HG02571 (cell line): ENCODE measurements around the gene HLA-DOB.

Experiments used
- ATAC-seq: cut with Tn5 transposase; IDR thresholded peaks from one replicate; pipeline ENCODE4 v1.9.1; 2021; ENCODE audit warnings: mild to moderate bottlenecking, moderate library complexity; ENCODE audit not compliant: unreplicated experiment

HLA-DOB gene

DNA sequence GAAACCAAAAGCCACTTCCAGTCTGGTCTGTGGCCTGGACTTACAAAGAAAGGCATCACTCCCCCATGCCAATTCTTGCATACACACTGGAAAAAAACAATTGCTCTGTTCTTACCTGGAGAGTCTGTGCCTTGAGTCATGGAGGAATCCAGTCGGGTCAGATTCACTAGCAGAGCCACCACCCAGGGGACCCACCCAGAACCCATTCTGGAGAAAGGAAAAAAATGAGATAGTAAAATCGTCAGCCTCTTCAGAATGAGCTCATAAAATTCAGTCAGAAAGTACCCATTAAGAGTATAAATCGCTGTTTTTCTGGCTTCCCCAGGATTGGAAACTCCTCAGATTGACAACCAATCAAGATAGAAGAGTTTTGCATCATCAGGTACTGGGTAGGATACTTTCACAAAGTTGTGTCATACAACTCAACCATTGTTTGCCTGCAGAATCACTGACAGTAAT, at the start of gene HLA-DOB:
HLA-DOB (minus strand) TSS at position 257 of the 459 bp plus-strand sequence; CDS start at position 206, 51 bp downstream.
- no peak for ATAC-seq

DNA sequence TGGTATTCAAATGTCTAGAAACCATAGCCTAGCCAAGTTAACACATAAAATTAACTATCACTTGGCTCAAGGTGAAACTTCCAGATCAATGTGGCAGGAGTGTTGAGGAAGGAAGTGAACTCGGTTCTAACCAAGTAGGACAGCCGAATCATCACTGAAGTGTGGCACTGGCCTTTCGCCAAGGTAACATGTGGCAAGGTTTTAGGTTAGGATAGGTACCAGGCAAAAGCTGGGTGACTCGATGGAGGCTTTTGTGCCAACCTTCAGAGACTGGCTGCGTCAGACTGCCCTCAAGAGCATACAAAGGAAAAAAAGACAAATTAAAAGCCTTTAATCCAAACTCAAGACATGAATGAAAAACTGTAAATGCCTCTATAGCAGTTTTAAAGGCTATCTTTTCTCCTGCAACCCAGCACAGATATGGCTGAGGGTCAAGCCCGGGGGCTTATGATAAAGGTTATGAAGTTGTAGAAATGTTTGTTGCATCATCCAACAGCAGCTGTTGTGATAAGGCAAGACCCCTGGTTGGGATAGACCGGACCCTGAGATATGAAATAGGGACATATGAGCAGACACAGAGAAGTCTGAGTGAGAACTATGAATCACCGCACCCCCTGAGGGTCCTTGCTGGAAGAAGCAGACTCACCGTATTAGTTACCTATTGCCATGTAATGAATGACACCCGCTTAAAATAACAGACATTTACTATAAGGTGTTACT, 49.1 kb upstream of the HLA-DOB start:
- no peak for ATAC-seq

DNA sequence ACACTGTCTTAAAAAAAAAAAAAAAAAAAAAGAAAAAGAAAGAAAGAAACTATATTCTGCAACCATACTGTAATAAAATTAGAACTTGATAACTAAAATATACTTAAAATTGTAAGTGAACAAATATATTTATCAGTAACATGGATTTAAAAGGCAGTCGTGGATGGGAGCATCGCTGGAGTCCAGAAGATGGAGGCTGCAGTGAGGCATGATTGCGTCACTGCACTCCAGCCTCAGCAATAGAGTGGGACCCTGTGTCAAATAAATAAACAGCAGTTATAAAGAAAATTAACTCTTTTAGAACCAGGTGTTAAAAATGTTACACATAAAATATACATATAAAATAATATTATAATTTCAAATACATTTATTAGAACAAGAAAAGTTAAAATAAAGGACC, 45.9 kb upstream of the HLA-DOB start:
- no peak for ATAC-seq

DNA sequence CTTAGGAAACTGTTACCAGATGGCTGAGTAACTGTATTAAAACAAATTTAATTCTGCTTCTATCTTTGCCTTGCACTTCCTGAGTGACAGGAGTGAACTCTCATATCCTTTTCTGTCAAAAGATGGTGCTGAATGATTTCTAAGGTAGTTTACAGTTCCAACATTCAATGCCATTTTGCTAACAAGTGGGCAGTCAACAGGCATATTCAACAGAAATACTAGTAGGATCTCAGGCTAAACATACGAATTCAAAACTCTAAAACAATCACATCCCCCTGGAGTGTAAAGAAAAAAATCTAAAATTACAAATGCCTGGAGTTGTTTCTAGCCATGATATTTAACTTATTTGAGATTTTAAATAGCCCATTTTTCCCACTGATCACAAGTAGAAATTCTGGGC, 43.9 kb upstream of the HLA-DOB start:
- no peak for ATAC-seq

DNA sequence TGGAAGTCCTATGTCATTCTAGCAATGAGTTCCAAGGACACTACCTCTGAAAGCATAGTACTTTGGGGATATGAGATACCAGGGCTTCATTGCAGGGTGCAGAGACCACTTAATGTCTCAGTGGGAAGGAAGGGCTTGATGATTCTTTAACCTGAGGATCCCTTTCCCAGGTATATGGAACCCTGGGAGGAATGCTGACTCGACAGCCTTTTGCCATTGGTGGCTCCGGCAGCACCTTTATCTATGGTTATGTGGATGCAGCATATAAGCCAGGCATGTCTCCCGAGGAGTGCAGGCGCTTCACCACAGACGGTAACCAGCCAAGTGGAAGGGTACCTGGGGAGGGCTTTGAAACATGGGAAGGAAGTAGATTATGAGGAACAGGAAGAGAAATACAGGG, 41.4 kb upstream of the HLA-DOB start:
- no peak for ATAC-seq

DNA sequence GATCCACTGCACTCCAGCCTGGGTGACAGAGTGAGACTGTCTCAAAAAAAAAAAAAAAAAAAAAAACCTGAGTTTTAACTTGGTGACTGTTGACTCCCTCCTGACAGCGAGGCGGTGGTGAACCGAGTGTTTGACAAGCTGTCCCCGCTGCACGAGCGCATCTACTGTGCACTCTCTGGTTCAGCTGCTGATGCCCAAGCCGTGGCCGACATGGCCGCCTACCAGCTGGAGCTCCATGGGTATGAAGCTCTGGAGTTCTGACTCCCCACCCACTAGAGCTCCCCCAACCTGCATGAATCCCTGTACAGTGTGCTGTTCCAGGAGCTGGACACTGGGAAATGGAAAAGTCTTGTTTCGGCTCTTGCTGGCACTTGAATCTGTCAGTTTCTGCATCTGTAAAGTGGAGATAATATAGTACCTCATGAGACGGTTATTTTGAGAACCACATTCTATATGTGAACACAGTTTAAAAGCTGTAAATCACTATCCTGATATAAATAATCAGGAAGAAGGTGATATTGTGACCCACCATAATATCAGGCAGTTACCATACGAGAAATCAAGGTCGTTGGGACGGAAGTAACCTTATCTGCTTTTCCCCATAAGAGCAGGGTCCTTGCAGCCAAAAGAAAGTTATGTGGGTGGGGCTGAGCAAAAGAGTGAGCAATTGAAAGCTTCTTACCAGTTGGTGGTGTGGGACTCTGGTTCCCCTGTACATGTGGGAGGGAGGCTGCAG, 40.5 kb upstream of the HLA-DOB start:
- no peak for ATAC-seq

DNA sequence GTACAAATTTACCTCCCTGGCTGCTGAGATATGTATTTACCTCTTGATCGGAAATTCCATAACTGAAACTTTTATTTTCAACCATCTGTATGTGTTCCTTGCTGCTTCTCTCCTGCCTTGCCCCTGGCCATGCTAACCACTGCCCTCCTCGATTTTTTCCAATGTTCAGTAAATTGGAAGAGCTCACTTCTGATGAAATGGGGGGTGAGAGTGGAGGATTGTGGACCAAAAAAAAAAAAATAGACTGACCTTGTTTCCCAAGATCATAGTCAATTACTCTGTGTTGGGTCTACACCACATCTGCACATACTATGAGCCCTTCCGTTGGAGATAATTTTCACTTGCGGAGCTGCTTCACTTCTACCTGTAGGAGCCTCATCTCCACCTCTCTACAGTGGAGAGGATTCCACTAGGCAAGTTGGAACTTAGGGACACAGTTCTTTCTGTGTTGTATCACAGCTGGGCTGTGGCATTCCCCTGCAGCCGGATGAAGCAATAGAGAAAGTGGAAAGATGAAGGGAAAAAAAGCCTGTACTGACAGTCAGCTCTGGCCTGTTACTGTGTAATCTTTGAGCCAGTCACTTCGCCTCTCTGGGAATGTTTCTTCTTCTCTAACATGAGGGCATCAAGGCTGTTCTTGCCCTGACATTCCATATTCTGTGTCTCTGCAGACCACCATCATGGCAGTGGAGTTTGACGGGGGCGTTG, 38.8 kb upstream of the HLA-DOB start:
- ATAC-seq, result no peak

DNA sequence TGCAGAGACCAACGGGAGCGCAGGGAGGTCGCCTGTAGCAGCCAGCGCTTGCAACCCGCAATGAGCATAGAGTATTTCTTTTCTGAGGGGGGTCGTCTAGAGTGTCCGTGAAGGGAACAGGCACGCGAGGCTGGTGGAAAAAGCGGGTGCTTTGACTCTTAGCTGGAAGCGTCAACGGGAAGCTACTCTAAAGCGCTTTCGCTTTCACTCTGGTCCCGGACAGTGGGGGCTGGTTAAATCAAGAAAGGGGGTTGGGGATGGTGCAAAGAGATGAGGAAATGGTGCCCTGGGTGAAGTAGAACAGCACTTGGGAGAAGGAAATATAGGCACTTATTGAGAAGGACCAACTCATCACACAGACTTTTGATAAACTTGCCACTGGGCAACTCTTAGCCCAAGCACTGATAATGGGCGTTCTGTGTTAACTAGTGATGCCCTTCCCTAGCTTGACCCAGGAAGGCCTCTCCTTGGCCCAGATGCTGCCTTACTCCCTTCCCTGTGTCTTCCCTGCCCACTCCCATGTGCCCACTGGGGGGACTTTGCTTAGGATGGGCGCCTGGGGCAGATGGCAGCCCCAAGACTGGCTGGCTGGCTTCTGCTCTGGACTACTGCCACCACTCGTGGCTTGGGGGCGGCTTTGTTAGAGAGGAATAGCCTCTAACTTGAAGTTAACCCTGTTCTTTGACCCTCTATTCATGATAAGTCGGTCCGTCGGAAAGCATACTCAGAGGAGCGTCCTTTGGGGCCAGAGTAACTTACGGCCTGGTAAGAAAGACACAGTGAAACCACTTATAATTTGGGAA, 37.8 kb upstream of the HLA-DOB start:
- peak; percentile 13 for ATAC-seq

DNA sequence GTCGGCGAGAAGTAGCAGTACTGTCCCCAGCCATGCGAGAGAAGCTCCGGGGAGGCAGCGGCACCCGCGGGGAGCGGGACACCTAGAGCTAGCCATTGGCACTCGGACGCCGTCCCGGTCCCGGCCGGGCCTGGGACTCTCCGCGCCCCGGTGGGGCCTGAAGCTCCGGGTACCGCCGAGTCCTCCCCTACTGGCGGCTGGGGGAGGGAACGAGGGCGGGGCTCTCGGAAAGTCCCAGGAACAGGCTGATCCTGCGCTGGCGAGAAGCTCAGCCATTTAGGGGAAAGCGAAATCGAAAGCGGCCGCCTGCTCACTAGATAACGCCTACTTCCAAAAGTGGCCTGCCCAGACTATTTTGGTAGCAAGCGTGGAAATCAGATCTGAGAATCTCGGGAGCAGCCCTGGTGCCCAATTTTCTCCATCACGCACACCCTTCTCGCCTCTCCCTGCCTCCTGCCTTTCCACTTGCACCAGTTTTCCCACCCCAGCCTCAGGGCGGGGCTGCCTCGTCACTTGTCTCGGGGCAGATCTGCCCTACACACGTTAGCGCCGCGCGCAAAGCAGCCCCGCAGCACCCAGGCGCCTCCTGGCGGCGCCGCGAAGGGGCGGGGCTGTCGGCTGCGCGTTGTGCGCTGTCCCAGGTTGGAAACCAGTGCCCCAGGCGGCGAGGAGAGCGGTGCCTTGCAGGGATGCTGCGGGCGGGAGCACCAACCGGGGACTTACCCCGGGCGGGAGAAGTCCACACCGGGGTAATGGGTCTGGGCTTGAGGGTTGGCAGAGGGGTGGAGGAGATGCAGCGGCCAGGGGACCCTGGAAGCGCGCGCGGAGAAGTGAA, 37.0 kb upstream of the HLA-DOB start, which contains the start of the genes PSMB9 and TAP1:
PSMB9 (plus strand) TSS at position 652 of the 835 bp plus-strand sequence; CDS start at position 690, 38 bp downstream.
TAP1 (minus strand) TSS at position 164 of the 835 bp plus-strand sequence; CDS start at position 96, 68 bp downstream.
- peak; percentile 76 for ATAC-seq

DNA sequence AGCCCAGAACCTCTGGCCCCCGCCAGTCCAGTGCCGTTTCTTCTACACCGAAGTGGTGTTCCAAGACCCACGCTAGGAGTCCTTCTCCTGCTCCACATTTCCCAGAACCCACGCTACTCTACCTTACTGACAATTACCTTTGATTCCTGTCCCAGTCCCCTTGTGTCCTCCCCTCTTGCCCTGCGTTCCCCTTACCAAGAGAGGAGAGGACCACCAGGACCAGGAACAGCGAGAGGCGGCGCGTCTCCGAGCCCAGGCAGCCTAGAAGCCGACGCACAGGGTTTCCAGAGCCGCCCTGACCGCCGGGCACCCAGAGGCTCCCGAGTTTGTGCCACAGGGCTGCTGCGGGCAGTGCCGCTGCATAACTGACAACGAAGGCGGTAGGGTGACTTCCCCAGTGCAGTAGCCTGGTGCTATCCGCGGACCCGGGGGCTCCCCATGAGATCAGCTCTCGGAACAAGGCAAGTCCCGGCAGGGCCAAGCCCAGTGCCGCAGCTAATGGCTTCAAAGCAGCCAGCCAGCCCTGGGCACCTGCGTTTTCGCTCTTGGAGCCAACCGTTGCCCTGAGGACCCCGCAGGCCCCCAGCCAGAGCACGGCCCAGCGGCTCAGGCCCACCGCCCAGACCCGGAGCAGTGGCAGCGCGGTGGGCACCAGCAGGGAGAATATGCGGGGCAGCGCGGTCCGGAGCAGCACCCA, 36.2 kb upstream of the HLA-DOB start:
- peak; percentile 23 for ATAC-seq

DNA sequence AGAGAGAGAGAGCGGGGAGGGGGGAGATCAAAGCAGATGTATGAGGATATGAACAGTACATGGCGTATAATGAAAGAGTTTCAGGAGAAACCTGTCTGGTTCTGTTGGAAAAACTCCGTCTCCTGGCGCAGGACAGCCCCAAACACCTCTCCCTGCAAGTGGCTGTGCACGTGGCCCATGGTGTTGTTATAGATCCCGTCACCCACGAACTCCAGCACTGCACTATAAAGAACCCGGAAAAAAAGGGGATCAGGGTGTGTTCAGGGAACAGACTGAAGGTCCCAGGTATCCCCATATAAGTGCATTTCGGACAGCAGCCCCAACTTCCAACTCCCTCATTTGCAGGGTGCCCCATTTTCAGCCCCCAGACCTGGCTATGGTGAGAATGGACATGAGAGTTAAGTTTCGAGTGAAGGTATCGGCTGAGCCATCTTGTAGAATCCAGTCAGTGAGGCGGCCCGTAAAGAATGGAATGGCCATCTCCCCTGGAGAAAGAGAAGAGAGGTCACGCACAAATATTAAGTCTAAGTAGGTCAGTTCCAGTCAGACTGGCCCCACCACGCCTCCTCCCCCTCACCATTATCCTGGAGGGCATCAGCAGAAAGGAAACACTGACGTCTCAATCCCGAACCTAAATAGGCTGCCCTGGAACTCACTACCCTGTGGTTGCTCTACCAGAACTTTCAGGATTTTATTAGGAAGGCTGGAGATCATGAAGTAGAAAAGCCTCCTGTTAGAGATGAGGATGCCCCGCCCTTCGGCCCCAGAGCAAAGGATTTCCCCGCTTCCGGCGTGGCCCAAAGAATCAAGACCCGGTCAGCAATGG, 35.4 kb upstream of the HLA-DOB start:
- ATAC-seq, result no peak

DNA sequence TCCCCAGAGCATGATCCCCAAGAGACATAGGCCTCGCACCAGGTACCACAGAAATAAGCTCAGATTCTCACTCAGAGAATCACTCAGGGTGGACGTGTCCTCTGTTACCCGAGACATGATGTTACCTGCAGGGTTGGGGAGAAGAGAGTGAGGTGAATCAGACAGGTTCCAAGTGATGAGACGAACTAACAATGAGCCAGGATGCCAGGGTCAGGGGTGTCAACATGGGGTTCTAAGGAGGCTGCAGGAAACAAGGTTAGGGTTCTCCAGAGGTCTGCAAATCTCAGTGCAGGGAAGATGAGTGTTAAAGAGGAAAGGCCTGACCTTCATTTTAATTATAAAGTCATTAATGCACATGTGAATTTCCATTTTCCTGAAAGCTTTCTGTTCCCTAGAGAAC, 34.2 kb upstream of the HLA-DOB start:
- ATAC-seq, result no peak

DNA sequence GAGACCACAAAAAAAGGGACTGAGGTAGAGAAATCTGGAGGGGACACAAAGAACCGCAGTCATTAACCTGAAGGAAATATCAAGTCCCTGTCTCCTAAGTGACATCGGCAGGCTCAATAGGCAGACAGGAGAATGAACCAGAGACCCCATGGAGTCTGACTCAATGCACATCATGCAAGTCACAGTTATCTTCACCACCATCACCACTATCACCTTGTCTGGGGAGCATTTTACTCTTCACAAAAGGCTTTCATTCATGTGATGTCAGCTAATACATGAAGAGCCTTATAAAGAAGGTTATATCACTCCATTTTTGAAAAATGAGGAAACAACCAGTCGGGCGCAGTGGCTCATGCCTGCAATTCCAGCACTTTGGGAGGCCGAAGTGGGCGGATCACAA, 32.3 kb upstream of the HLA-DOB start:
- no peak for ATAC-seq

DNA sequence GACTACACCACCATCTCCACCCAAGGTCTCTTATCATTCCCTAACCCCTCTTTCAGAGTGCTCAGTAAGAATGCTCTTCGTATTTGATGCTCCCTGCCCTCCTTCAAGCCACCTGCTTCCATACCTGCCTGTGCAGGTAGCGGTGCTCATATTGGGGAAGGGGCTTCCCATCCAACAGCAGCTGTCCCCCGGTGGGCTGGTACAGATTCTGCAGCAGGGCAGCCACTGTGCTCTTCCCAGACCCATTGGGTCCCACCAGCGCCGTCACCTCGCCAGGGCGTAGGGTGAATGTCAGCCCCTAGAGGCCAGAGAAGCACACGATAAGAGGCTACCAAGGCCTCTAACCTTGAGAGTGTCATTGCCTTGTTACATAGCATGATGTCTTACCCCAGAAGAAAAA, 31.0 kb upstream of the HLA-DOB start:
- ATAC-seq, result no peak

DNA sequence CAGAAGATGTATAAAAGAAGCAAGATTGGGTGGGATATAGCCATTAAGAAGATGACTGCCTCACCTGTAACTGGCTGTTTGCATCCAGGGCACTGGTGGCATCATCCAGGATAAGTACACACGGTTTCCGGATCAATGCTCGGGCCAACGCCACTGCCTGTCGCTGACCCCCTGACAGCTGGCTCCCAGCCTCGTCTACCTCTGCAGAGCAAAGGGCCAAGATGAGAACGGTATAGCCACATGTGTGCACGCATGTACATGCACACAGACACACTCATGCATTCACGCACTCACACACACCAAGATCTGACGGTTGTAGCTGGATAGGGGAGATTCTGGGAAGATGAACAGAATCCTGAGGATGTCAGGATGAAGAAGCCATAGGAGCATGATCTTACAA, 30.2 kb upstream of the HLA-DOB start:
- no peak for ATAC-seq

DNA sequence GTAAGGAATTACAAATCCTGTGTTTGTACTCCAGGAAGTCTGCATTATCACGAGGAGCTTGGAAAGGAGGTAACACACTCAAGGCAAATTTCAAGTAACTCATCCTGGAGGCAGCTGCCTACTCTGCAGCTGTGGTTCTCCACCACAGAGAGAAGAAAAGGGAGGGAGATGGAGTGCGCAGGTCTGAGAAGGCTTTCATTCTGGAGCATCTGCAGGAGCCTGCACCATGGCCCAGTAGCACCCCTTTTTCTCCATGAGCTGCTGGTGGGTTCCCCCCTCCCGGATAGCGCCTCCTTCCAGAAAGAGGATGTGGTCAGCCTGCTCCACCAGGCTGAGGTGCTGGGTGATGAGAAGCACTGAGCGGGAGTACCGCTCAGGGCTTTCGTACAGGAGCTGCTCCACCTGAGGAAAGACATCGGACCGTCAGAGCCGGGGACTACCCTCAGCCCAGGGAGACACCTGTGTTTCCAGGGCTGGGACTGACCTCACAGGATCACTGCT, 28.6 kb upstream of the HLA-DOB start:
- ATAC-seq, result no peak

DNA sequence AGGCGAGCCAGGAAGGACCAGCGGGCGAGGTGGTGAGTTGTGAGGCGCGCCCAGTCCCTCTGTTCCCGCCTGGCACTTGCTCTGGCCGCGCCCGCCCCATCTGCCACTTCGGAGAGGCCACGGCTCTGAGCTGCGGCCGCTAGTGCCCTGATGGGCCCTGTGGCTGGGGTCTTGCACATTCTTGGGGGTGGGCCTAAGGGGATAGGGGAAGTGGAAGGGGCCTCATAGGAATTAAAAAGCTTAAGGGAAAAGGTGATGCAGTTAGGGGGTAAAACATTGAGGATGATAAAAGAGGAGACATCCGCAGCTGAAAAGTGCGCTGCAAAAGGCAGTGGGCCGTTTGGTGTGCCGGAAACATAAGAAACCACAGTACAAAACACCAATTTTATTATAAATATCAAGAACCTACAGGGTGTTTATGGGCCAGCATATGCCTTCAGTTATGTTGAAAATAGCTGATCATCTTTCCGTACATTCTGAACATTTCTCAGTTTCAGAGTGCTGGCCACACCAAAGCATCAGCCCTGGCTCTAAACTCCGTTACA, 28.1 kb upstream of the HLA-DOB start:
- ATAC-seq, result no peak
